ENCODE data around the gene LGALS4.

GRCh38 chr19:38808741-38809140 is 4.0 kb downstream of the LGALS4 start:
- TF ChIP-seq CTCF (conservative IDR thresholded peaks at IDR 0.05; ENCODE audit: low read length) = no peak
- TF ChIP-seq EZH2phosphoT487 (IDR thresholded peaks at IDR 0.05; ENCODE audit: borderline replicate concordance, low read depth, low read length) = no peak
